Lower leg skin (tissue), 4 donors: ENCODE measurements around the gene CHN2. TPM values are rescaled to one million over a fixed set of nuclear protein-coding genes. Genes with fewer than 3 reads are reported as not detected.

Source experiments
- DNase-seq, 2 donors: peaks; one replicate each; pipeline ENCODE4 v3.0.0-alpha.2; 2019; ENCODE audit warnings: low spot score in 2 of 2
- H3K4me3 ChIP-seq: fragments of 200-600 bp; sonication (generic); 2 replicates; pipeline ENCODE4 v1.5.1; 2017; ENCODE audit warnings: mild to moderate bottlenecking, low read depth; ENCODE audit not compliant: poor library complexity, severe bottlenecking
- CTCF ChIP-seq, 3 donors: fragments of 450-650 bp; IDR thresholded peaks; one replicate each; pipeline ENCODE4 v1.5.1; 2016; ENCODE audit warnings: antibody characterized with exemption in 3 of 3, mild to moderate bottlenecking in 3 of 3, moderate library complexity in 2 of 3
- POLR2A ChIP-seq, 2 donors: fragments of 450-650 bp; IDR thresholded peaks; one replicate each; pipeline ENCODE4 v1.6.1; 2016 to 2017; ENCODE audit warnings: antibody characterized with exemption in 2 of 2, mild to moderate bottlenecking in 1 of 2, moderate library complexity in 1 of 2
- WGBS, 2 donors: methylation state at CpG; one replicate each; pipeline ENCODE4 v1.1.5; 2018; 5-methylcytosine and 5-hydroxymethylcytosine counted together
- intact Hi-C: fragments of 100-400 bp; cut with DNase I; formaldehyde crosslinking; loops from one replicate; pipeline ENCODE4 v1.15.0; 2023; ENCODE audit warnings: low total_unique reads
- total RNA-seq, 4 donors: library from RNA; depleted of rRNA; stranded (reverse); fragments of >200 nt; gene quantifications; one replicate each; pipeline ENCODE4 v1.1.0, GENCODE V29; 2016

CHN2 gene
- total RNA-seq, 4 donors from 2014 or later: 1.0 to 3.8 (median 2.0) TPM

GRCh38 chr7:29363636-29364425 is 169.3 kb downstream of the CHN2 start:
- no peak for TF ChIP-seq CTCF (IDR thresholded peaks at IDR 0.05)
- TF ChIP-seq POLR2A (IDR thresholded peaks at IDR 0.05): no peak
- 80 to 88% methylated on average over 3 of the region's 3 CpGs for WGBS, 2 donors
- no peak overlapping the region for H3K4me3 ChIP-seq
- no peak for DNase-seq
- intact Hi-C loops: no loop called here

- DNase-seq: no peak
- no peak overlapping the region for H3K4me3 ChIP-seq
- no peak for TF ChIP-seq CTCF (IDR thresholded peaks at IDR 0.05)
- no peak for TF ChIP-seq POLR2A (IDR thresholded peaks at IDR 0.05)
- 74 to 90% methylated on average over 1 of the region's 1 CpG for WGBS, 2 donors
- intact Hi-C loops: no loop called here
Measured at GRCh38 chr7:29364661-29365060, 170.1 kb downstream of the CHN2 start.

DNA sequence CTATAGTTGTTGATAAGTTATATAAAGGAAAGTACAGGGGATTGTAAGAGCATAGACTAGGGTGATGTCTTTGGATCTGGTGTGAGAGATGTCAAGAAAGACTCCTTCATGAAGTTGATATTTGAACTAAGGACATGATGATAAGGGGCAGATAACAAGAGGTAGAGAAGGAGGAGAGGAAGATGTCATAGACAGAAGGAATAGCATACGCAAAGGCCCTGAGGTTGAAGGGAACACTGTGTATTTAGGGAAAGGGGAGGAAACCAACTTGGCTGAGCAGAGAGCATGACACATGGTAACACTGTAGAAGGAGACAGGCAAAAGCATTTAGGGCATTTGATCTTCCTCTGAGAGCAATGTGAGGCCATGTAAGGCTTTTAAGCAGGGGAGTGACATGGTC is 170.8 kb downstream of the CHN2 start:
- 95 to 97% methylated on average over 1 of the region's 1 CpG for WGBS, 2 donors
- intact Hi-C loops: no loop called here
- no peak for DNase-seq
- TF ChIP-seq POLR2A (IDR thresholded peaks at IDR 0.05) (no peak), CTCF (IDR thresholded peaks at IDR 0.05) (no peak)
- H3K4me3 ChIP-seq: no peak overlapping the region

DNA sequence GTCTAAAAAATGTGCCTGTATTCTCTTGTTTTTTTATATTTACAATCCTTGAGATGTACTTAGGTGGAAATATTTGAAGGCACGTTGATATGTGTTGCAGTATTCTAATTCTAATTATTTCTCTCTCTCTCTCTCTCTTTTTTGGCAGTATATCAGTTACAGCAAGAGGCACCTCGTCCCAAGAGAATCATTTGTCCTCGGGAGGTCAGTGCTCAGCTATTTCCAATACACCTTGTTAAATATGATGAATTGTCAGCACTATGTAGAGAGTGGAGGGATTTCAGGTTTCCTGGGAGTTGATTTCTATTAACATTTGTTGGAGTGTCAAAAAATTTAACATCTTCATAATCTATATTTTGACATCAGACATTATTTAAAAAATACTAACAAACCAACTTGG is 173.2 kb downstream of the CHN2 start:
- intact Hi-C loops: no loop called here
- TF ChIP-seq CTCF (IDR thresholded peaks at IDR 0.05) (no peak), POLR2A (IDR thresholded peaks at IDR 0.05) (no peak)
- 73 to 87% methylated on average over 3 of the region's 3 CpGs for WGBS, 2 donors
- H3K4me3 ChIP-seq: no peak overlapping the region
- DNase-seq: no peak

DNA sequence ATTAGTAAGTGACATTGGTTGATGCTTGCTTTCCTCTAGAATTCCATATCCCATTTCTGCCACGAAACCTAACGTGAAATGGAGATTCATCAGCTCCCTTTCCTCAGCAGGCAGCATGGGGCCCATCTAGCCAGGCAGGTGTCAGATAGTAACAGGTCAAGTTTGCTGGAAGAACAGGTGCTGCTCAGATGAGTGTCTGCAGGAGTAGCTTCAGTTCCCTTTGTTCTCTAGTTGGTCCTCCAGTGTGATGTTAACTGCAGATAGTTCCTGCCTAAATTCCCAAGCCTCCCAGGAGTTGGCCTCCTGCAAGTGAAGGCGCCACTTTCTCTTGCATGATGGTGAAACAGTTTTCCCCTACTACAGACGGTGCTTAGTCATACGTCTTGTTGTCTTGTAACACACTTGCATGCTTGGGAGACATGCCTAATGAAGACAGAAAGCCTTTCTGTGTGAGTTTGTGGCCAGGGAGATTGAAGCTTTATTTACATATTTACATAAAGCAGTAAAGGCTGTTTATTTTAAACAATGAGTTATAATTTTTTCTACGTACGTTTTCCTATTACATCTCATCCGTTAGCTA is 175.4 kb downstream of the CHN2 start:
- intact Hi-C loops: no loop called here
- 88% methylated on average over 8 of the region's 8 CpGs for WGBS, 2 donors
- TF ChIP-seq POLR2A (IDR thresholded peaks at IDR 0.05) (no peak), CTCF (IDR thresholded peaks at IDR 0.05) (no peak)
- no peak overlapping the region for H3K4me3 ChIP-seq
- DNase-seq: no peak
